B cell (primary cell): ENCODE measurements around the gene LRCH2. TPM values are rescaled to one million over a fixed set of nuclear protein-coding genes. Genes with fewer than 3 reads are reported as not detected.

Experiments
- ATAC-seq: fragments of 200-7000 bp; cut with Tn5 transposase; one replicate; pipeline ENCODE4 v1.10.0; 2021; ENCODE audit warnings: low read depth, mild to moderate bottlenecking, moderate number of reproducible peaks, moderate library complexity
- CTCF ChIA-PET: fragments of 350-600 bp; sonication (Branson Sonifier 250); formaldehyde crosslinking; loops from one replicate; lab custom pipeline; 2021; ENCODE audit warnings: antibody characterized with exemption, inconsistent platforms; lab: Charles Lee
- POLR2A ChIA-PET: fragments of 350-600 bp; sonication (Branson Sonifier 250); formaldehyde crosslinking; loops from one replicate; lab custom pipeline; 2021; ENCODE audit warnings: antibody characterized with exemption; lab: Charles Lee
- DNase-seq: peaks from one replicate; pipeline ENCODE4 v3.0.0; 2013
- H2AFZ ChIP-seq: 2 replicates; pipeline ENCODE4 v1.6.1; 2012; ENCODE audit warnings: mild to moderate bottlenecking, low read depth, low read length; ENCODE audit not compliant: insufficient read depth, poor library complexity, severe bottlenecking
- H3K27ac ChIP-seq, 2 donors: 1 replicate in 1 of 2; 2 replicates in 1 of 2; pipeline ENCODE4 v1.5.1; 2012 to 2013; ENCODE audit warnings: low read length in 2 of 2, mild to moderate bottlenecking in 2 of 2, moderate library complexity in 1 of 2
- H3K27me3 ChIP-seq, 4 experiments: fragments of 200-600 bp in 1 of 4; sonication (generic) in 1 of 4; replicated peaks in 1 of 4; 1 replicate in 2 of 4; 2 replicates in 2 of 4; pipeline versions ENCODE4 v1.6.1 to v1.7.0; 2013 to 2016; ENCODE audit warnings: low read length in 3 of 4, mild to moderate bottlenecking in 2 of 4, mixed read lengths in 1 of 4, moderate library complexity in 1 of 4; ENCODE audit not compliant: insufficient read depth in 4 of 4, control insufficient read depth in 3 of 4; ENCODE audit errors: control extremely low read depth in 1 of 4
- H3K36me3 ChIP-seq, 2 experiments: replicated peaks in 1 of 2; 1 replicate in 1 of 2; 2 replicates in 1 of 2; pipeline versions ENCODE4 v1.6.1 to v1.7.1; 2013; ENCODE audit warnings: low read length in 1 of 2; ENCODE audit not compliant: insufficient read depth in 2 of 2, control insufficient read depth in 1 of 2; ENCODE audit errors: control extremely low read depth in 1 of 2, extremely low read depth in 1 of 2
- H3K4me1 ChIP-seq, 2 donors: fragments of 200-600 bp in 1 of 2; sonication (generic) in 1 of 2; 1 replicate in 1 of 2; 2 replicates in 1 of 2; pipeline versions ENCODE4 v1.5.1 to v1.6.1; 2013 to 2017; ENCODE audit warnings: low read length in 2 of 2; ENCODE audit not compliant: control insufficient read depth in 2 of 2, insufficient read depth in 2 of 2
- H3K4me2 ChIP-seq: replicated peaks from 2 replicates; pipeline ENCODE3; 2012; ENCODE audit warnings: mild to moderate bottlenecking, low read depth, low read length; ENCODE audit not compliant: poor library complexity, severe bottlenecking
- H3K4me3 ChIP-seq, 5 experiments: fragments of 200-600 bp in 1 of 5; sonication (generic) in 1 of 5; 1 replicate in 3 of 5; 2 replicates in 2 of 5; pipeline versions ENCODE4 v1.5.1 to v1.7.0; 2011 to 2016; ENCODE audit warnings: low read length in 4 of 5, mild to moderate bottlenecking in 4 of 5, low read depth in 2 of 5, control low read depth in 1 of 5, moderate library complexity in 1 of 5; ENCODE audit not compliant: insufficient read depth in 1 of 5; ENCODE audit errors: control extremely low read depth in 1 of 5, extremely low read depth in 1 of 5
- H3K79me2 ChIP-seq: fragments of 200-600 bp; sonication (generic); one replicate; pipeline ENCODE4 v1.6.0; 2016; ENCODE audit warnings: low read length; ENCODE audit not compliant: control insufficient read depth, insufficient read depth
- H3K9ac ChIP-seq: fragments of 200-600 bp; sonication (generic); 2 replicates; pipeline ENCODE4 v1.6.1; 2017; ENCODE audit warnings: mild to moderate bottlenecking, low read length, moderate library complexity
- H3K9me3 ChIP-seq, 3 donors: one replicate each; pipeline versions ENCODE4 v1.6.1 to v1.7.1; 2013; ENCODE audit warnings: low read length in 2 of 3; ENCODE audit not compliant: control insufficient read depth in 2 of 3, insufficient read depth in 1 of 3; ENCODE audit errors: control extremely low read depth in 1 of 3
- H4K20me1 ChIP-seq: 2 replicates; pipeline ENCODE4 v1.6.0; 2012; ENCODE audit warnings: mild to moderate bottlenecking, low read length; ENCODE audit not compliant: insufficient read depth, control insufficient read depth, poor library complexity, severe bottlenecking
- H3K27ac Mint-ChIP-seq: one replicate; pipeline ENCODE4 v1.8.0; 2021; ENCODE audit warnings: mixed read lengths
- H3K27me3 Mint-ChIP-seq: one replicate; pipeline ENCODE4 v1.8.0; 2021; ENCODE audit warnings: mixed read lengths
- H3K4me1 Mint-ChIP-seq: one replicate; pipeline ENCODE4 v1.8.0; 2021; ENCODE audit warnings: mixed read lengths
- H3K4me3 Mint-ChIP-seq: one replicate; pipeline ENCODE4 v1.8.0; 2021; ENCODE audit warnings: mixed read lengths
- H3K9me3 Mint-ChIP-seq: one replicate; pipeline ENCODE4 v1.8.0; 2022; ENCODE audit warnings: mixed read lengths; ENCODE audit not compliant: insufficient read depth
- CTCF ChIP-seq: fragments of 200-600 bp; IDR thresholded peaks from one replicate; pipeline ENCODE4 v1.8.0; 2022; ENCODE audit warnings: antibody characterized with exemption, mild to moderate bottlenecking
- EZH2 ChIP-seq: IDR thresholded peaks from 2 replicates; pipeline ENCODE4 v1.6.1; 2012; ENCODE audit warnings: borderline replicate concordance, low read depth, mild to moderate bottlenecking, moderate library complexity, low read length; ENCODE audit not compliant: insufficient read depth, poor library complexity, severe bottlenecking
- WGBS: methylation state at CpG from one replicate; pipeline ENCODE4 v1.1.5; 2013; ENCODE audit warnings: missing lambda C conversion rate; ENCODE audit not compliant: insufficient coverage; 5-methylcytosine and 5-hydroxymethylcytosine counted together
- intact Hi-C: fragments of 100-400 bp; cut with micrococcal nuclease; formaldehyde crosslinking; loops from one replicate; pipeline ENCODE4 v1.10.0; 2022
- polyA plus RNA-seq: library from polyadenylated mRNA; depleted of rRNA; stranded (reverse); fragments of >200 nt; gene quantifications from 2 replicates; pipeline ENCODE4 v1.2.3, GENCODE V29; 2012
- total RNA-seq, 2 donors: library from RNA; stranded (reverse); fragments of 120-200 nt in 1 of 2; gene quantifications; 1 replicate in 1 of 2; 2 replicates in 1 of 2; pipeline versions ENCODE4 v1.2.3 to v1.2.4, GENCODE V29; 2013 to 2022

The LRCH2 gene
- total and polyA plus RNA-seq, 2 donors (not counting 1 experiment from before 2014, with no cell fraction given), result not detected

- Histone ChIP-seq H3K9me3 (no peaks in the 10 kb centered on the region), H3K9ac (no peak overlapping the region), H3K4me2 (no peak overlapping the region), H3K27ac (no peak overlapping the region), H3K27me3 (no peaks in the 10 kb centered on the region), H3K4me1 (no peaks in the 10 kb centered on the region), H3K79me2 (no peaks in the 10 kb centered on the region), H2AFZ (no peak overlapping the region), H3K4me3 (no peak overlapping the region), H4K20me1 (no peaks in the 10 kb centered on the region), H3K36me3 (no peaks in the 10 kb centered on the region)
- Mint-ChIP-seq H3K27ac (no peak overlapping the region), H3K4me3 (no peak overlapping the region), H3K4me1 (no peaks in the 10 kb centered on the region), H3K9me3 (no peaks in the 10 kb centered on the region), H3K27me3 (no peaks in the 10 kb centered on the region)
- ATAC-seq (no peak), DNase-seq (no peak)
- ChIA-PET CTCF (no interaction called here), POLR2A (no interaction called here)
- 54% methylated on average over 3 of the region's 3 CpGs for WGBS
- intact Hi-C loops, result no loop called here
- no peak for TF ChIP-seq EZH2
- TF ChIP-seq CTCF, result no peak
Observed at GRCh38 chrX:115268421-115268820, 34.5 kb upstream of the LRCH2 start.

- H3K4me3 Mint-ChIP-seq, result no peak overlapping the region
- no peaks in the 10 kb centered on the region for H3K4me1 Mint-ChIP-seq
- H3K4me2 ChIP-seq, result no peak overlapping the region
- no peaks in the 10 kb centered on the region for H3K79me2 ChIP-seq
- ATAC-seq (no peak), DNase-seq (no peak)
- H3K27me3 ChIP-seq, result no peaks in the 10 kb centered on the region
- no peaks in the 10 kb centered on the region for H3K9me3 ChIP-seq
- H3K9me3 Mint-ChIP-seq, result no peaks in the 10 kb centered on the region
- no peaks in the 10 kb centered on the region for H3K27me3 Mint-ChIP-seq
- ChIA-PET POLR2A (no interaction called here), CTCF (no interaction called here)
- H2AFZ ChIP-seq, result no peak overlapping the region
- no peak overlapping the region for H3K4me3 ChIP-seq
- H4K20me1 ChIP-seq, result no peaks in the 10 kb centered on the region
- TF ChIP-seq CTCF (no peak), EZH2 (no peak)
- no CpG with 5 or more reads among the region's 2 CpGs for WGBS
- no peak overlapping the region for H3K9ac ChIP-seq
- no peak overlapping the region for H3K27ac ChIP-seq
- intact Hi-C loops, result no loop called here
- H3K4me1 ChIP-seq, result no peaks in the 10 kb centered on the region
- H3K27ac Mint-ChIP-seq, result no peak overlapping the region
- no peaks in the 10 kb centered on the region for H3K36me3 ChIP-seq
Observed at GRCh38 chrX:115266300-115266699, 32.4 kb upstream of the LRCH2 start.
